ENCODE results near the gene ITGAD.
A peak's percentile ranks its signal among the peaks of the same experiment; 100 is the strongest.
"Not testable (repeated sequence)": the region's sequence is repeated elsewhere in the genome, so short reads cannot be mapped to it uniquely, and the experiment has no call there.

ITGAD gene

GRCh38 chr16:31404353-31405064 lies 11.4 kb downstream of the ITGAD start:
- DNase-seq = no peak

- no peak for DNase-seq
Measured at GRCh38 chr16:31407406-31407805, 14.3 kb downstream of the ITGAD start.

GRCh38 chr16:31409433-31409832 lies 16.3 kb downstream of the ITGAD start:
- DNase-seq = no peak

GRCh38 chr16:31410082-31410481 lies 16.9 kb downstream of the ITGAD start:
- no peak for DNase-seq

GRCh38 chr16:31411024-31411844 lies 18.1 kb downstream of the ITGAD start:
- DNase-seq = no peak

GRCh38 chr16:31412750-31413149 lies 19.6 kb downstream of the ITGAD start:
- DNase-seq = no peak

- no peak for DNase-seq
Measured at GRCh38 chr16:31413381-31413780, 20.2 kb downstream of the ITGAD start.

- DNase-seq = no peak
Measured at GRCh38 chr16:31413943-31414342, 20.8 kb downstream of the ITGAD start.

- DNase-seq = no peak
Measured at GRCh38 chr16:31414706-31415105, 21.6 kb downstream of the ITGAD start.

- DNase-seq = no peak
Measured at GRCh38 chr16:31416371-31416770, 23.2 kb downstream of the ITGAD start.

- DNase-seq = not testable (repeated sequence)
Measured at GRCh38 chr16:31417036-31417435, 23.9 kb downstream of the ITGAD start.

GRCh38 chr16:31417916-31418315 lies 24.8 kb downstream of the ITGAD start:
- no peak for DNase-seq

- DNase-seq = no peak
Measured at GRCh38 chr16:31420037-31420436, 26.9 kb downstream of the ITGAD start.

- no peak for DNase-seq
Measured at GRCh38 chr16:31421587-31421986, 28.5 kb downstream of the ITGAD start.

GRCh38 chr16:31423241-31423640 lies 30.1 kb downstream of the ITGAD start:
- DNase-seq = no peak

GRCh38 chr16:31423801-31424200 lies 30.7 kb downstream of the ITGAD start:
- no peak for DNase-seq

- peak; percentile 77 to 87 for DNase-seq
Measured at GRCh38 chr16:31427441-31428278, 34.5 kb downstream of the ITGAD start.

- no peak for DNase-seq
Measured at GRCh38 chr16:31428279-31428597, 35.1 kb downstream of the ITGAD start, which contains the start of gene COX6A2. Gene COX6A2, minus strand, starts transcription at chr16:31428360. Its CDS starts 35 bp downstream, at chr16:31428325.

GRCh38 chr16:31428638-31429247 lies 35.6 kb downstream of the ITGAD start:
- no peak for DNase-seq

GRCh38 chr16:31429314-31429713 lies 36.2 kb downstream of the ITGAD start:
- DNase-seq = no peak

GRCh38 chr16:31429796-31430195 lies 36.7 kb downstream of the ITGAD start:
- DNase-seq = no peak

GRCh38 chr16:31430380-31431052 lies 37.4 kb downstream of the ITGAD start:
- no peak for DNase-seq
